Inferior parietal cortex (tissue), 1 donor: ENCODE data around the gene NSG2.

Source experiments
- DNase-seq: peaks from one replicate; pipeline ENCODE4 v3.0.0-alpha.2; 2016; ENCODE audit errors: extremely low spot score

NSG2 gene

GRCh38 chr5:174059247-174059646 is 13.7 kb downstream of the NSG2 start:
- DNase-seq = no peak

DNA sequence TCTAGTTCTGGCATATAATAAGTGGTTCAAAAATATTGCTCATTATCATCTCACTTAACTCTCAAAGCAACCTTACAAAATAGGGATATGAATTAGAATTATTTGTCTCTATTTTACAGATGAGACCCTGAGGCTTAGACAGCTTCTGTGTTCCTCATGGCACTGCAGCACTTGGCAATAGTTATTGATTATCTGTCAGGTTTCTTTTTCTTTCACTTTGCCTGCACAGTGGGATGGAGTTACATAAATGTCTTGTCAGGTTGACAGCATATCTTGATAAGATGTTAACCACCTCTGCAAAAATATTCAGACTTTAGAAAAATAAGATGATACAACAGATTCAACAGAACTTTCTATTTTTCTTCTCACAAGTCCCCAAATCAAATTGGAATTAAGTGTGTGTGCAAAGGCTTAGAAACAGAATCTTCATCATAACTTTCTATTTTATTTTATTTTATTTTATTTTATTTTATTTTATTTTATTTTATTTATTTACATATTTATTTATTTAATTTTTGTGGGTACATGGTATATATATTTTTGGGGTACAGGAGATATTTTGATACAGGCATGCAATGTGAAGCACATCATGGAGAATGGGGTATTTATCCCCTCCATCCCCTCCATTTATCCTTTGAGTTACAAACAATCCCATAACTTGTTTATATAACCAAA is 17.7 kb downstream of the NSG2 start:
- DNase-seq = no peak

DNA sequence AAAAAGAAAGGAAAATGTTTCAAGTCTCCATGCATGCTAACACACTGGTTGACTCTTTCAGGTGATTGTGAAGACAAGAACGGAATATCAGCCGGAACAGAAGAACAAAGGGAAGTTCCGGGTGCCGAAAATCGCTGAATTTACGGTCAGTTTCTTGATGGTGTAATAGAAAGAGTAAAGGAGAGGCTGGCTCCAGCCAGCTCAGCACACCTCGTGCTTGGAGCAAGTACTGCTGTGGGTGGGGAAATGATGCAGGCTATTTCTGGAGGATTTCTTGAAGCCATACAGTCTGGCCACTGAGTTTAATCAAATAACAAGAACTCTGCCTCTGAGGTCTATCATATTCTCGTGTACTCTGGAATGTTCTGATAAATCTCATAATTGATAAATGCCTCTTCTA is 18.7 kb downstream of the NSG2 start:
- no peak for DNase-seq

DNA sequence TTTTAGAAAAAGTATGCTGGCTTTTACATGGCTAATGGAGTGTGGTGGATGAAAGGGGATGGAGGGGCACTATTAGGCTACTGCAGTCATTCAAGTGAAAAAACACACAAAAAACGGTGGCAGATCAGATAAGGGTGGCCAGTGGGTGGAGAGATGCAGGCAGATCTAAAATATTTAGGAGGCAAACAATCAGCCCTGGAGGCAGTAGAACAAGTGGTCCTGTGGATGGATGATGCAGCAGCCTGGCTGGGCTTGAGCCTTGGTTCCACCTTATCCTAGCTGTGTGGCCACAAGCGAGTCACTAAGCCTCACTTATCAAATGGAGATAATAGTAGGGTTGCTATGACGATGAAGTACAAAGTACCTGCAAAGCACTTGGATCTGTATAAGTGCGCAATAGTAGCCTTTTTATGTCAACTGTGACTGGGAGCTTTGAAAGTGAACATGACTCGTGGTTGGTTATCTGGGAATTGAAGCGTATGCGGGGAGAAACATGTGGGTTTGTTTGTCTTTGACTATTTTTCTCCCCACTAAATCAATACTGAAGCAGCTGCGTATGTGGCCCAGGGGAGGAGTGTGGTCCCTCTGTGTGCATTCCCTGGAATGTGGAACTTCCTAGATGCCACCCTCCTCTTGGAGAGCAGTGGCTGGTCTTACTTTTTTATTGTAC is 20.2 kb downstream of the NSG2 start:
- DNase-seq = no peak

- no peak for DNase-seq
Observed at GRCh38 chr5:174067499-174067898, 22.0 kb downstream of the NSG2 start.

GRCh38 chr5:174071484-174071883 is 26.0 kb downstream of the NSG2 start:
- no peak for DNase-seq

DNA sequence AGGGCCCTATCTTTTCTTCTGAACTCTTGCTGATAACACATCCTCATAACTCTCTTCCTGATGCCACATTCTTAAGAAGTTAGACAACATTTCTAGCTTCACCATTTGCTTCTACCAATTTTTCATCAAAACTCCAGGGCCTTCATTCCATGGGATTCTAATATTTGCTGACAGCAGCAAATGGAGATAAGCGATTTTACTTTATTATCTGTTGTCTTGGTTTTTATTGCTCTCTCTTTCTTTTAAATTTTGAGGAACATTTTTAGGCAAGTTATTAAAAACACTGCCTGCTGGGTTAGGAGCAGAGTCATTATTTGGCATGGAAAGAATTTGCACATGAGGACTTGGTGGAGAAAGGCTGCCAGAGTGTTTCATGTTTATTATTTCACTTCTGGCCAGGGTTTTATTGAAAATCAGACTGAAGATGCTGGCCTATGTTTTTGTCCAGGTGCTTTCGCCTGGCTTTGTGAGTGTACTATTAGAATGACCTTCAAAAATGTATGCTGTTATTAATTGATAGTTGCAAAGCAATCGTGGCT is 27.7 kb downstream of the NSG2 start:
- no peak for DNase-seq

GRCh38 chr5:174074369-174074768 is 28.9 kb downstream of the NSG2 start:
- no peak for DNase-seq

DNA sequence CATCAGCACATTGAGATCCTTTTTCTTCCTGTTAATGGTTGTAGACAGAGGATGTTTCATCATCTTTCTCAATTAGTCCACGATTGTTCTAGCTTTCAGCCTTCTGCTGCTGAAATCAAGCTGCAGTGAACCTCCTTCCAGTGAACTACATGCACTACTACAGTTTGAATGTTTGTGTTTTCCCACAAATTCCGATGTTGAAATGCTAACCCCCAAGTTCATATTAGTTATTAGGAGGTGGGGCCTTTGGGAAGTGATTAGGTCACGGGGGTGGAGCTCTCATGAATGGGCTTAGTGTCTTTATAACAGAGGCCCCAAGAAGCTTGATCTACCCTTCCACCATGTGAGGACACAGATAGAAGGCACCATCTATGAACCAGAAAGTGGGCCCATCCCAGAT is 32.9 kb downstream of the NSG2 start:
- DNase-seq = no peak

GRCh38 chr5:174082286-174082685 is 36.8 kb downstream of the NSG2 start:
- no peak for DNase-seq

GRCh38 chr5:174083056-174083827 is 37.7 kb downstream of the NSG2 start:
- no peak for DNase-seq

DNA sequence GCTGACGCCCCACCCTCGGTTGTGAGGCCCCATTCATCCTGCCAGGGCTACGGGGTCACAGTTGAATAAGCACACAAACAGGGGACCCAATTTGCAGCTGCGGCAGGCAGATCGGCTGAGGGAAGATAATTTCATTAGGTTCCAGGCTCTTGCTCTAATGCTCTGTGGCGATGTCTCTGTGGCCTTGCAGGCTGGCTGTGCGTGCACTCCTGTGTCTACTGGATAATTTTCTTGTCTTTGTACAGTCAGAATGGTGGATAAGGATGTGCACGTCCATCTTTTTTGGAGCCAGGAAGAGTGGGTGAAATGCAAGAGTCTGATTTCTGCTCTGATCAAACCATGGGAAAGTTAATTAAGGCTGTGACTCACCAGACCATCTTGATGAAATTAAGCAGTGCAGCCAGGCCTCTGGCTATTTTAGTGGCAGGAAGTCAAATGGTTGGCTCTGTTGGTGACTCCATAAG is 39.2 kb downstream of the NSG2 start:
- DNase-seq = no peak

DNA sequence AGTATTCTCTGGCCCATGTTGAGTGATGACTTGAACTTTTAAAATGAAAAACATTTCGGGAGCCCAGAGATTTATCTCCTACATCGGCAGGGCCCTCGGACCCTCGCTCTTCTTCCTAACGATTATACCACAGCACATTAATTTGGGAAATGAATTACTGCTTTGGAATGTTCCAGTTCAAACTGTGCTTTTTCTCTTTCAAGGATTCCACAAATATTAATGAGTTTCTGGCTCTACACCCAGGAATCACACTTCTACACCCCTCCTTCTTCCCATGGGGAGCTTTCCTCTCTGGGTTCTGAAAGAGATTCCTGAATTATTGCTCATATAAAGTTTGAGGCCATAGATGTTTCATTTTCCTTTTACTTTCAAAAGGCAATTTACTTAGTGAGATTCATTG is 41.2 kb downstream of the NSG2 start:
- no peak for DNase-seq

DNA sequence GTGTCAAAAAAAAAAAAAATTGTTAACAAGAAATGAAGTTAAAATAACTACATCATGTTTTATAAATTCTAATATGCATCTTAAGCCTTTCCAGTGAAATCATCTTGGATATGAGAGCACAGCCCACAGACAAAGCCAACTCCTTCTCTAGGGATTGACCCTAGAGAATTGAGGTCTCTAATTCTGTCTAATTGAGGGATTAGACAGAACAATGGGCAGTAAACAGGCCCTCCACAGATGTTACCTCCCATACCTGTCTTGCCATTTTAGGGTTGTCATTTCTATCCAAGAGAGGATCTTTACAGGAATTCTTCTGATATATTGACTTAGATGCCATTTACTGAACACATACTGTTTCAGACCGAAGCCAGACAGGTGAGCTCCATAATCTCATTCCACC is 42.3 kb downstream of the NSG2 start:
- no peak for DNase-seq

DNA sequence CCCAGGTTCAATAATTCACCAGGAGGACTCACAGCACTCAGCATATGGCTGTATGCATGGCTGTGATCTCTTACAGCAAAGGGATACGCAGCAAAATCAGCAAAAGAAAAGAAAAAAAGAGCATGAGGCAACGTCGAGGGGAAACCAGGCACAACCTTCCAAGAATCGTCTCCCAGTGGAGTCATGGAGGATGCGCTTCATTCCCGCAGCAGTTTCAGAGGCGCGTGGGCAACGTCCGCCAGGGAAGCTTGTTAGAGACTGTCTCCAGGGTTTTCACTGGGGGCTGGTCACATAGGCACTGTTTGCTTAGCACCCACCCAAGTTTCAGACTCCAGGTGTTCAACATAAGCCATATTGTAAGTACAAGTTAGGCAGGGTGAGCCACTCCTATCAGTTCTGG is 44.6 kb downstream of the NSG2 start:
- DNase-seq = no peak

DNA sequence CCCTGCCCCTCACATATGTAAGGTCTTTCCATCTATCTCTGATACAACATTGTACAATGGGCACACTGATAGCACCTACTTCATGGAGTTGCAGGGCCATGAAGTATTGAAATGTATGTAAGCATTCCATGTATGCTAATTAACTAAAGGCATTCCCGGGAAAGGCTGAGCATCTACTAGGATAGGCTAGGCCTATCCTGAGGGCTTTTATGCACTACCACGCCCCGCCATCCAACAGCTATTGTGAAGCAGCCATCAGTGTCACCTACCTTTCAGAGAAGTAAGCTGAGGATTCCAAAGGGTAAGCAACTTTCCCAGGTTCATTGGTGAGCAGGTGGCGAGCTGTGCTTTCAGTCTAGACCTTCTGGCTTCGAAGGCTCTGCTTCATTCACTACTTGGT is 47.6 kb downstream of the NSG2 start:
- no peak for DNase-seq

DNA sequence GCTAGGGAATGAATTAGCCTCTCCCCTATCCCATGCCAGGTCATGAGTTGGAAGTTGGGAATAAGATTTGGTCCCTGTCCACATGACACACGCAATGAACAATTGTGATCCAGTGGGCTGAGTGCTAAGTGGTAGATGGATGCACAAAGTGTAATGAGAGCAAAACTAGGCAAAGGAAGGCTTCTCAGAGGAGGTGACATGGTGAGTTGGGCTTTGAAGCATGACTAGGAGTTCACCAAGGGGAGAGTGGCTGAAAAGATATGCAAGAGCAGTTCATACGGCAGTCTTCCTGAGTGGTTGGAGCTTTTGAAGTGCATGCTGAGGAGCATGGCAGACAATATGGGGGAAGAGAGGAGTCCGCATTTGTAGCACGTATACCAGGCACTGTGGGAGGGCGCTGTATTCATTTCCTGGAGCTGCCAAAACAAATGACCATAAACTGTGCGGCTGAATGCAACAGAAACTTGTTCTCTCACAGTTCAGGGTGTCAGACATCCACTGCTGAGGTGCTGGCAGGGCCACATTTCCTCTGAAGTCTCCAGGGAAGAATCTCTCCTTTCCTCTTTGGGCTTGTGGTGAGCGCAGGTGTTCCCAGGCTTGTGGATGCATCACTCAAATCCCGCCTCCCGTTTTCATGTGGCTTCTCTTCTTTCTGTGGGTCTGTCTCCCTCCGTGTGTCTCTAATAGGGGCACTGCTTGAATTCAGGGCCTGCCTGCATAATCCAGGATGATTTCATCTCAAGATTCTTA is 49.5 kb downstream of the NSG2 start:
- DNase-seq = no peak

DNA sequence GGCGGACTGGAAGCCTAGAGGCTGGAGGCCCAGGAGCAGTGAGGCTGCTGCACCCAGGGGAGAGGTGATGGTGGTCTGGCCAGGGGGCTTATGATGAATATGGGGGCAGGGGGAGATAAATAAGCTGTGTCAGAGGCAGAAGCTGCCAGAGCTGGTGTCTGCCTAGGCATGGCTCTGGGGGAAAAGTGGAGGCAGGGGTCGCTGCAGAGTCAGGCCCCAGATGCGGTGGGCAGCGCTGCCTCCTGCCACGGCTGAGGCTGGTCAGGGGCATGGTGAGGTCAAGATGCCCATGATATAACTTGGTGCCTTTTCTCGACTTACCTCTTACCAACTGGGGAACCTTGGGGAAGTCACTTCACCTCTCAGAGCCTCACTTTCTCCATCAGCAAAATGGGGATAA is 51.1 kb downstream of the NSG2 start:
- DNase-seq = no peak

- DNase-seq = no peak
Observed at GRCh38 chr5:174097486-174098185, 52.1 kb downstream of the NSG2 start.

DNA sequence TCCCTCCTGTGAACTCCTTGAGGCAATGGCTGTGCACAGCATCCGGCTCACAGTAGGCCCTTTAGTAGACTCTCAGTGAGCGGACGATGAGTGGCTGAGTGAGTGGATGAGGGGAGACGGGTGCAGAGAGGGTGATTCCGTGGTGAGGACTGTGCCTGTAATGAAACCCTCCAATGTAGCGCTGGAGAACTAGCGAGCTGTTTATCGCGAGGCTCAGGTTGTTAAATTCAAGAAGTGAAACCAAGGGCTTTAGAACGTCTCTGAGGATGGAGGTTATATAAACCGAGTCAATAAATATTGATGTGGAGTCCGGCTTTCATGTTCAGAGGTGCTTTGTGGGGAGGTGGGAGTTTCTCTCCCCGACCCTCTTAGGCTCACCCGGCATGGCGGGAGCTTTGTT is 53.2 kb downstream of the NSG2 start:
- DNase-seq = no peak

GRCh38 chr5:174100490-174100889 is 55.0 kb downstream of the NSG2 start:
- no peak for DNase-seq
